Progenitor cell of endocrine pancreas (in vitro differentiated cells): ENCODE measurements around the gene STXBP6. TPM values are rescaled to one million over a fixed set of nuclear protein-coding genes. Genes with fewer than 3 reads are reported as not detected.

Experiments used
- DNase-seq: peaks from one replicate; pipeline ENCODE4 v3.0.0; 2021; ENCODE audit warnings: low spot score; ENCODE audit not compliant: unreplicated experiment
- H3K27ac Mint-ChIP-seq: 2 replicates; pipeline ENCODE4 v1.8.0; 2021; ENCODE audit warnings: mild to moderate bottlenecking, moderate library complexity, mixed read lengths
- H3K27me3 Mint-ChIP-seq: 2 replicates; pipeline ENCODE4 v1.8.0; 2021; ENCODE audit warnings: mixed read lengths
- H3K36me3 Mint-ChIP-seq: 2 replicates; pipeline ENCODE4 v1.8.0; 2022; ENCODE audit warnings: mixed read lengths; ENCODE audit not compliant: insufficient read depth
- H3K4me1 Mint-ChIP-seq: 2 replicates; pipeline ENCODE4 v1.8.0; 2021; ENCODE audit warnings: low read depth, mixed read lengths
- H3K4me3 Mint-ChIP-seq: 2 replicates; pipeline ENCODE4 v1.8.0; 2021; ENCODE audit warnings: low read depth, mild to moderate bottlenecking, moderate library complexity, mixed read lengths
- H3K9me3 Mint-ChIP-seq: 2 replicates; pipeline ENCODE4 v1.8.0; 2021; ENCODE audit warnings: low read depth, mixed read lengths
- CTCF ChIP-seq: fragments of 200-600 bp; sonication (generic); IDR thresholded peaks from one replicate; pipeline ENCODE4 v1.5.0; 2021; ENCODE audit warnings: antibody characterized with exemption, mild to moderate bottlenecking; ENCODE audit not compliant: unreplicated experiment
- total RNA-seq: library from RNA; stranded (reverse); gene quantifications from 2 replicates; pipeline ENCODE4 v1.2.1, GENCODE V29; 2021

STXBP6 gene
- total RNA-seq, 1 donor from 2014 or later: 11.9 TPM

GRCh38 chr14:25001156-25001555 lies 48.8 kb downstream of the STXBP6 start:
- Mint-ChIP-seq H3K4me3 (no peak overlapping the region), H3K9me3 (peaks cover 6% of the 10 kb centered on the region), H3K27me3 (no peaks in the 10 kb centered on the region), H3K36me3 (peaks cover 1% of the 10 kb centered on the region), H3K4me1 (peaks cover 11% of the 10 kb centered on the region), H3K27ac (no peak overlapping the region)
- no peak for DNase-seq
- TF ChIP-seq CTCF: no peak

DNA sequence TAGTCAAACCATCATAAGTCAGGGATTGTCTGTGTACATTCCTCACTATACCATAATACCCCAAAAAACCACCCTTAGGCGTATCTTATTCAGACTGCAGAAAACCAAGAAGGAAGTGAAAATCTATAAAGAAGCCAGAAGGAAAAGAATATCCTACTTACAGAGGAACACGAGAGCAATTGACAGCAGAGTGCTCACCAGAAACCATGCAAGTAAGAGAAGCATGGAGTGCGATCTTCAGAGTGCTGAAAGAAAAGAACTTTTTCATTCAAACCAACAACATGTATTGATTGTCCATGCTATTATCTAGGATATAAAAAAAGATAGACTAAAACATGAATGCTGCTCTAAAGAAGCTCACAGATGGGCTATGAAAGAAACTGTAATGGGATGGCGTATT lies 50.8 kb downstream of the STXBP6 start:
- Mint-ChIP-seq H3K4me1 (peaks cover 9% of the 10 kb centered on the region), H3K36me3 (peaks cover 1% of the 10 kb centered on the region), H3K27me3 (no peaks in the 10 kb centered on the region), H3K9me3 (peaks cover 6% of the 10 kb centered on the region), H3K27ac (no peak overlapping the region), H3K4me3 (no peak overlapping the region)
- DNase-seq: no peak
- no peak for TF ChIP-seq CTCF

- peaks cover 6% of the 10 kb centered on the region for H3K9me3 Mint-ChIP-seq
These were observed 52.8 kb downstream of the STXBP6 start for GRCh38 chr14:24996930-24997725.

GRCh38 chr14:24995016-24995415 lies 54.9 kb downstream of the STXBP6 start:
- Mint-ChIP-seq H3K9me3 (peaks cover 6% of the 10 kb centered on the region), H3K4me3 (no peak overlapping the region), H3K27ac (no peak overlapping the region), H3K36me3 (peaks cover 1% of the 10 kb centered on the region), H3K27me3 (no peaks in the 10 kb centered on the region), H3K4me1 (no peaks in the 10 kb centered on the region)
- no peak for DNase-seq
- TF ChIP-seq CTCF: no peak

More at GRCh38 chr14:24996930-24997725, 52.8 kb downstream of the STXBP6 start:
- H3K4me3 Mint-ChIP-seq: no peak overlapping the region
- H3K27me3 Mint-ChIP-seq: no peaks in the 10 kb centered on the region
- TF ChIP-seq CTCF: no peak
- peaks cover 1% of the 10 kb centered on the region for H3K36me3 Mint-ChIP-seq
- peaks cover 9% of the 10 kb centered on the region for H3K4me1 Mint-ChIP-seq
- DNase-seq: no peak
- H3K27ac Mint-ChIP-seq: no peak overlapping the region

- H3K4me3 Mint-ChIP-seq: no peak overlapping the region
- H3K27ac Mint-ChIP-seq: no peak overlapping the region
- no peak for TF ChIP-seq CTCF
- DNase-seq: no peak
- H3K36me3 Mint-ChIP-seq: peaks cover 1% of the 10 kb centered on the region
- H3K4me1 Mint-ChIP-seq: no peaks in the 10 kb centered on the region
- H3K27me3 Mint-ChIP-seq: no peaks in the 10 kb centered on the region
- no peaks in the 10 kb centered on the region for H3K9me3 Mint-ChIP-seq
These were observed 56.3 kb downstream of the STXBP6 start for GRCh38 chr14:24993631-24994030.
